GM12872 (cell line): ENCODE results near the gene BEST1.

Experiments
- CTCF ChIP-seq: IDR thresholded peaks from 3 replicates; pipeline ENCODE4 v1.5.1; 2011; ENCODE audit warnings: low read depth, mild to moderate bottlenecking, low read length, moderate library complexity; ENCODE audit not compliant: insufficient read depth

Gene BEST1

DNA sequence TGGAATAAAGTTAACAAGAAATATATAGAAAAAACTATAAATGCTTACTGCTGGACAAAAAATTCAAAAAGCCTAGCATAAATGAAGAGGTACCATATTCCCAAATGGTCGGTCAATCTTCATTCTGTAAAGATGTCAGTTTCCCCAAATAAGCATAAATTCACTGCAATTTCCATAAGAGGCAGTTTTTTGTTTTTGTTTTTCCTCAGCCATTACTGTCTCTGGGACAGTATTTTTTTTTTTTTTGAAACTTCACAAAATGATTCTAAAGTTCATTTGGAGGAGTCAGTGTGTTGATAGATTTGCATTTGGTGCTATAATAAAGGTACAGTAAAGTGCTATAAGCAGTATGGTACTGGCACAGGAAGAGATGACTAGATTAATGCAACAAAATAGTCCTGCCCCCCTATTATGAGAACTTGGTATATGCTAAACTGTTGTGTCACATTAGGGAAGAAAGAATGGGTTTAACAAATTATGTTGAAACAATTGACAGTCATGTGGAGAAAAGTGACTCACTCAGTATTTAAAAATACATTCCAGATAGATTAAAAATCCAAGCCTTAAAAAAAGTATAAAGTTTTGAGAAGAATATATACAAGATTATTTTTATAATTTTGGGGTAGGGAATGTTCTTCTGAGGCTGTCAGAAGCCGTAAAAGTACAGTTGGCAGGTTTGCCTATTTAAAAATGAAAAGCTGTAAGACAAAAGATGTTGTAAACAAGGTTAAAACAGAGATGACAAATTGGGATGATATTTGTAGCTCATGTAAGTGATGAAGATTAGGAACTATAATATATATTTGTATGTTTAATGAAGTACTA is 19.9 kb downstream of the BEST1 start:
- no peak for TF ChIP-seq CTCF

DNA sequence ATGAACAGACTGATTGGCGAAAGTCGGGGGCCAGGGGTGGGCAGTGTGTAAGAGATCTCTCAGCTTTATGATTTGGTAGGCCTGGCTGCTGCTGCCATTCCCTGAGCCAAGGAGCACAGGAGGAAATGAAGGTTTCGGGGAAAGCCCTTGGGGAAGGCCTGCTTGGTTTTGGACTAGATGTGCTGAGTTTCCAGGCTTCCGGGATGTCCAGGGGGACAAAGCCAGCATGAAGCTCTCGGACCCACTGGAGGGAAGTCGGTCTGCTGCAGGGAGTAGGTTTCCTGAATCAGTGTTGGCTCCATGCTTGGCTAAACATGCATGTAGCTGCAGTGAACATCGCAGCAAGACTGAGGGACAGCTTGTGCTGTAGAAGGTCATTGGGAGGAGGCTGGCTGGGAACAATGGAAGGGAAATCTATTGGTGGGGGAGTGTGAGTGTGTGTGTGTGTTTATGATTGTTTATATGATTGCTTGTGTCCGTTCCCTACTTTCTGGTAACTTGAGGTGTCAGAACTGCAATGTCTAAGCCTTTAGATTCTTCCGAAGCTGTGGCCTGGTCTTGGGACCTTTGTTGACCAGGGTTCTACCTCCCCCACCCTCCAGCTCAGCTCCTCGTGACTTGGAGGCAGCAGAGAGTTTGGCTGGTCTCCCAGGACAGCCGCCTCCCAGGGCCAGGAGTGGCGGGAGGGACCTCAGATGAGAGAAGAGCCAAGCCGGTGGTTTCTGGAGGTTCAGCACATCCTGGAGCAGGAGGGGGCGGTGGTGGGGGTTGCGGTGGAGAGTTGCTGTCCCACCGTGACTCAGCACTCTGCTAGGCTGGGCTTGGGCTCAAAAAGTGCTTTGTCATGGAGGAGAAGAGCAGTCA is 21.3 kb downstream of the BEST1 start:
- TF ChIP-seq CTCF: no peak

DNA sequence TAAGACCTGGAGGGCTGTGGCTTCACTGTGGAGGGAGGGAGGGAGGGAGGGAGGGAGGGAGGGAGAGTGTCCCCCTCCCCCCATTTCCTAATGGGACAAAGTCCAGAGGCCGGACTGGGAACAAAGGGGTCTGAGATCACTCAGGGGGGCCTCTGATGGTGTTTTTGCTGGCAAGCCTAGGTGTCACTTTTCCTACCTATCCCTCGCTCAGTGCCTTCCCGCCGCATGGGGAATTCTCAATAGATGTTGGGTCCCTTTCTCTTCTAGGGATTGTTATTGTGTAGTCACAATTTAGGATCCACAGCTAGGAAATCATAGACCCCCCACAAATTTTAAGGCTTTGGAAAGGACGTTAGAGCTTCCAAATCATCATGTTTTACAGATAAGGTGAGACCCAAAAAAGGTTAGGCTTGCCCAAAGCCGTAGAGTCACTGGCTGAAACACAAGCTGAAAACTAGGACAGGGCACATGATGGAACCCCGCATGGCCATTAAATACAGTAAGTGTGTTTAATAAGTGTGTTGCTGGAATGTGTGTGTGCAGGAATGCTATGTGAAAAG is 22.0 kb downstream of the BEST1 start:
- TF ChIP-seq CTCF: no peak

GRCh38 chr11:61972672-61973475 is 22.7 kb downstream of the BEST1 start:
- TF ChIP-seq CTCF: no peak

DNA sequence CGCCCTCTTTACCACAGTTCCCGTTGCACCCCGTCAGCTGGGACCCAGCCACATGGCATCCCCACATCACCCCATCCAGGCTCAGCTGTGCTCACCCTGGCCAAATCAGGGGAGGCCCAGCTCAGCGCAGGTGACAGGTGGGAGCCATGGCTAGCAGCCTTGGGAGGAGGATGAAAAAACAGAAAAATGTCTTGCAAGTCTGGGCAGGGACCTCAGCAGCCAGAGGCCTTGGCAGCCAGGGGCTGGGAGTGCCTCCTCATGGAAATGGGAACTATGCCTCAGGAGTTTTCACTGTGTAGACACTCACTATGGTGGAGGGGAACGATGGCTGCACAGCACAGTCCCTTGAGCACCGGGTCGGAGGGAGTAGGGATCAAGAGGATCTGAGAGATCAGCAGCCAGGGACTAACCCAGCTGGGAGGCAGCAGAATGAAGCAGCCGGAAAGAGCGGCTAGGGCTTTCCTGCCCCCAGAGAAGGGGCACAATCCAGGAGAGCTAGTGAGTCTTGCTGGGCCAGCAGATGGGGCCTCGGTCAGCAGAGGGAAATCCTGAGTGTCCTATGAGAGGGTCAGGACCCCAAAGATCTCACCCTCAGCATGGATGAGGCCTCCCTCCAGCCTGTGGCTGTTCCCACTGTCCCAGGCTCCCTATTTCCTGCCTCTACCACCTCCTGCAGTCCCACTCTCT is 23.5 kb downstream of the BEST1 start:
- no peak for TF ChIP-seq CTCF

- TF ChIP-seq CTCF: no peak
These were observed 24.8 kb downstream of the BEST1 start for GRCh38 chr11:61974766-61975631.
